Vagina (tissue), 2 donors: Measurements from ENCODE around the gene SLC25A46. TPM values are rescaled to one million over a fixed set of nuclear protein-coding genes. Genes with fewer than 3 reads are reported as not detected.
"Not testable (repeated sequence)": the region's sequence is repeated elsewhere in the genome, so short reads cannot be mapped to it uniquely, and the experiment has no call there.

ENCODE experiments used
- DNase-seq, 2 donors: peaks; one replicate each; pipeline ENCODE4 v3.0.0-alpha.2; 2017; ENCODE audit errors: extremely low spot score in 2 of 2
- H3K27ac ChIP-seq: fragments of 200-600 bp; sonication (generic); one replicate; pipeline ENCODE4 v1.5.1; 2019
- H3K27me3 ChIP-seq: fragments of 200-600 bp; sonication (generic); one replicate; pipeline ENCODE4 v1.5.1; 2019
- H3K36me3 ChIP-seq, 2 donors: fragments of 200-600 bp; sonication (generic); one replicate each; pipeline ENCODE4 v1.5.1; 2017 to 2019
- H3K4me1 ChIP-seq: fragments of 200-600 bp; sonication (generic); one replicate; pipeline ENCODE4 v1.5.1; 2019
- H3K4me3 ChIP-seq, 2 donors: fragments of 200-600 bp; sonication (generic); 1 replicate in 1 of 2; 2 replicates in 1 of 2; pipeline ENCODE4 v1.5.1; 2016 to 2019
- H3K9me3 ChIP-seq: fragments of 200-600 bp; sonication (generic); one replicate; pipeline ENCODE4 v1.5.1; 2019
- CTCF ChIP-seq, 3 experiments: fragments of 450-650 bp in 2 of 3; fragments of 200-600 bp in 1 of 3; sonication (generic) in 1 of 3; IDR thresholded peaks; one replicate each; pipeline ENCODE4 v1.5.1; 2017 to 2019; ENCODE audit warnings: antibody characterized with exemption in 3 of 3, mild to moderate bottlenecking in 2 of 3, moderate library complexity in 2 of 3
- POLR2A ChIP-seq, 2 donors: fragments of 450-650 bp; IDR thresholded peaks; one replicate each; pipeline ENCODE4 v1.6.1; 2017; ENCODE audit warnings: antibody characterized with exemption in 2 of 2, mild to moderate bottlenecking in 2 of 2, moderate library complexity in 2 of 2
- POLR2AphosphoS5 ChIP-seq, 2 donors: sonication (generic); formaldehyde crosslinking; IDR thresholded peaks; one replicate each; pipeline ENCODE4 v1.9.0; 2017; ENCODE audit warnings: antibody characterized with exemption in 2 of 2, mild to moderate bottlenecking in 2 of 2, low read depth in 1 of 2; ENCODE audit not compliant: insufficient read depth in 1 of 2
- intact Hi-C: fragments of 100-400 bp; cut with DNase I; formaldehyde crosslinking; loops from one replicate; pipeline ENCODE4 v1.15.1; 2023
- total RNA-seq: library from RNA; depleted of rRNA; stranded (reverse); fragments of >200 nt; gene quantifications from one replicate; pipeline ENCODE4 v1.2.3, GENCODE V29; 2016

SLC25A46 gene
- total RNA-seq, result 44.9 TPM

GRCh38 chr5:110738812-110739651 lies at the start of gene SLC25A46:
Gene SLC25A46 (plus strand): TSS chr5:110739007. CDS start chr5:110739120, 113 bp downstream.
- peak within 1 kb of the TSS; percentile 94 to 98 for H3K4me3 ChIP-seq
- H3K4me1 ChIP-seq, result peaks cover 33% of the 10 kb centered on the region
- intact Hi-C loops, result no loop called here
- H3K9me3 ChIP-seq, result no peaks in the 10 kb centered on the region
- DNase-seq, result peak; percentile 94 to 96
- H3K36me3 ChIP-seq, result no peaks in the 10 kb centered on the region
- TF ChIP-seq POLR2A (IDR thresholded peaks at IDR 0.05), result no peak
- TF ChIP-seq POLR2AphosphoS5 (IDR thresholded peaks at IDR 0.05; ENCODE audit: insufficient read depth in 1 of 2, low read depth in 1 of 2), result peak; percentile 83 to 91
- H3K27me3 ChIP-seq, result no peaks in the 10 kb centered on the region
- peak within 1 kb of the TSS; percentile 72 for H3K27ac ChIP-seq

- H3K36me3 ChIP-seq, H3K9me3 ChIP-seq, H3K27me3 ChIP-seq, H3K27ac ChIP-seq, H3K4me3 ChIP-seq, H3K4me1 ChIP-seq, DNase-seq, intact Hi-C loops: not testable (repeated sequence)
These were observed 48.2 kb upstream of the SLC25A46 start for GRCh38 chr5:110690587-110690986.

DNA sequence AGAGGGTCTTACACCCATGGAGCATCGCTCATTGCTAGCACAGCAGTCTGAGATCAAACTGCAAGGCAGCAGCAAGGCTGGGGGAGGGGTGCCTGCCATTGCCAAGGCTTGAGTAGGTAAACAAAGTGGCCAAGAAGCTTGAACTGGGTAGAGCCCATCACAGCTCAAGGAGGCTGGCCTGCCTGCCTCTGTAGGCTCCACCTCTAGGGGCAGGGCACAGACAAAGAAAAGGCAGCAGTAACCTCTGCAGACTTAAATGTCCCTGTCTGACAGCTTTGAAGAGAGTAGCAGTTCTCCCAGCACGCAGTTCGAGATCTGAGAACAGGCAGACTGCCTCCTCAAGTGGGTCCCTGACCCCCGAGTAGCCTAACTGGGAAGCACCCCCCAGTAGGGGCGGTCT lies 46.1 kb upstream of the SLC25A46 start:
- H3K9me3 ChIP-seq, H3K4me1 ChIP-seq, intact Hi-C loops, H3K27me3 ChIP-seq, H3K27ac ChIP-seq, H3K36me3 ChIP-seq, DNase-seq, H3K4me3 ChIP-seq: not testable (repeated sequence)

- Histone ChIP-seq H3K27ac (no peak overlapping the region), H3K4me3 (no peak overlapping the region), H3K4me1 (no peaks in the 10 kb centered on the region), H3K36me3 (no peaks in the 10 kb centered on the region), H3K9me3 (no peaks in the 10 kb centered on the region), H3K27me3 (no peaks in the 10 kb centered on the region)
- TF ChIP-seq POLR2A (IDR thresholded peaks at IDR 0.05), result no peak
- no peak for TF ChIP-seq POLR2AphosphoS5 (IDR thresholded peaks at IDR 0.05; ENCODE audit: insufficient read depth in 1 of 2, low read depth in 1 of 2)
- TF ChIP-seq CTCF (IDR thresholded peaks at IDR 0.05), result no peak
- no peak for DNase-seq
- intact Hi-C loops, result no loop called here
These were observed 36.5 kb upstream of the SLC25A46 start for GRCh38 chr5:110702300-110702699.

DNA sequence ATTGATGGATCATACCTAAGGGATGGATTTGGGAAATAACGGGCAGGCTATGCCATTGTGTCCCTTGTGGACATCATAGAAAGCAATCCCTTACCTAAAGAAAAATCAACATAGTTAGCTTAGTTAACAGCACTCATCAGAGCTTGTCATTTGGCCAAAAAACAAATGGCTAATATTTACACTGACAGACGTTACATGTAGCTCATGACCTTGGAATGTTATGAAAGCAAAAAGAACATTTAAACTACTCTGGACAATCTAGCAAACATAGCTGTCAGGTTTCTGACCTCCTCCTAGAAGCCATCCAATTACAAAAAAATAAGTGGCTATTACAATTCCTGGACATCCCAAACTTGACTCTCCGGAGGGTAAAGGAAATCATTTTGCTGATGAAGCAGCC lies 36.1 kb upstream of the SLC25A46 start:
- no peak overlapping the region for H3K27ac ChIP-seq
- H3K4me1 ChIP-seq, result no peaks in the 10 kb centered on the region
- no peaks in the 10 kb centered on the region for H3K36me3 ChIP-seq
- DNase-seq, result no peak
- H3K4me3 ChIP-seq, result no peak overlapping the region
- intact Hi-C loops, result no loop called here
- no peaks in the 10 kb centered on the region for H3K9me3 ChIP-seq
- no peak for TF ChIP-seq POLR2A (IDR thresholded peaks at IDR 0.05)
- no peak for TF ChIP-seq CTCF (IDR thresholded peaks at IDR 0.05)
- no peak for TF ChIP-seq POLR2AphosphoS5 (IDR thresholded peaks at IDR 0.05; ENCODE audit: insufficient read depth in 1 of 2, low read depth in 1 of 2)
- no peaks in the 10 kb centered on the region for H3K27me3 ChIP-seq

- H3K4me1 ChIP-seq, result no peaks in the 10 kb centered on the region
- intact Hi-C loops, result no loop called here
- H3K36me3 ChIP-seq, result no peaks in the 10 kb centered on the region
- TF ChIP-seq POLR2A (IDR thresholded peaks at IDR 0.05) (no peak), POLR2AphosphoS5 (IDR thresholded peaks at IDR 0.05; ENCODE audit: insufficient read depth in 1 of 2, low read depth in 1 of 2) (no peak), CTCF (IDR thresholded peaks at IDR 0.05) (no peak)
- H3K9me3 ChIP-seq, result no peaks in the 10 kb centered on the region
- no peak overlapping the region for H3K4me3 ChIP-seq
- H3K27me3 ChIP-seq, result no peaks in the 10 kb centered on the region
- DNase-seq, result no peak
- no peak overlapping the region for H3K27ac ChIP-seq
These were observed 35.3 kb upstream of the SLC25A46 start for GRCh38 chr5:110703481-110703880.
